B cell (primary cell): ENCODE results near the gene TRIM66. TPM values are rescaled to one million over a fixed set of nuclear protein-coding genes. Genes with fewer than 3 reads are reported as not detected.

Experiments
- ATAC-seq: fragments of 200-7000 bp; cut with Tn5 transposase; one replicate; pipeline ENCODE4 v1.10.0; 2021; ENCODE audit warnings: low read depth, mild to moderate bottlenecking, moderate number of reproducible peaks, moderate library complexity
- CTCF ChIA-PET: fragments of 350-600 bp; sonication (Branson Sonifier 250); formaldehyde crosslinking; loops from one replicate; lab custom pipeline; 2021; ENCODE audit warnings: antibody characterized with exemption, inconsistent platforms; lab: Charles Lee
- POLR2A ChIA-PET: fragments of 350-600 bp; sonication (Branson Sonifier 250); formaldehyde crosslinking; loops from one replicate; lab custom pipeline; 2021; ENCODE audit warnings: antibody characterized with exemption; lab: Charles Lee
- DNase-seq: peaks from one replicate; pipeline ENCODE4 v3.0.0; 2013
- H2AFZ ChIP-seq: 2 replicates; pipeline ENCODE4 v1.6.1; 2012; ENCODE audit warnings: mild to moderate bottlenecking, low read depth, low read length; ENCODE audit not compliant: insufficient read depth, poor library complexity, severe bottlenecking
- H3K27ac ChIP-seq, 2 donors: 1 replicate in 1 of 2; 2 replicates in 1 of 2; pipeline ENCODE4 v1.5.1; 2012 to 2013; ENCODE audit warnings: low read length in 2 of 2, mild to moderate bottlenecking in 2 of 2, moderate library complexity in 1 of 2
- H3K27me3 ChIP-seq, 4 experiments: fragments of 200-600 bp in 1 of 4; sonication (generic) in 1 of 4; replicated peaks in 1 of 4; 1 replicate in 2 of 4; 2 replicates in 2 of 4; pipeline versions ENCODE4 v1.6.1 to v1.7.0; 2013 to 2016; ENCODE audit warnings: low read length in 3 of 4, mild to moderate bottlenecking in 2 of 4, mixed read lengths in 1 of 4, moderate library complexity in 1 of 4; ENCODE audit not compliant: insufficient read depth in 4 of 4, control insufficient read depth in 3 of 4; ENCODE audit errors: control extremely low read depth in 1 of 4
- H3K36me3 ChIP-seq, 2 experiments: replicated peaks in 1 of 2; 1 replicate in 1 of 2; 2 replicates in 1 of 2; pipeline versions ENCODE4 v1.6.1 to v1.7.1; 2013; ENCODE audit warnings: low read length in 1 of 2; ENCODE audit not compliant: insufficient read depth in 2 of 2, control insufficient read depth in 1 of 2; ENCODE audit errors: control extremely low read depth in 1 of 2, extremely low read depth in 1 of 2
- H3K4me1 ChIP-seq, 2 donors: fragments of 200-600 bp in 1 of 2; sonication (generic) in 1 of 2; 1 replicate in 1 of 2; 2 replicates in 1 of 2; pipeline versions ENCODE4 v1.5.1 to v1.6.1; 2013 to 2017; ENCODE audit warnings: low read length in 2 of 2; ENCODE audit not compliant: control insufficient read depth in 2 of 2, insufficient read depth in 2 of 2
- H3K4me2 ChIP-seq: replicated peaks from 2 replicates; pipeline ENCODE3; 2012; ENCODE audit warnings: mild to moderate bottlenecking, low read depth, low read length; ENCODE audit not compliant: poor library complexity, severe bottlenecking
- H3K4me3 ChIP-seq, 5 experiments: fragments of 200-600 bp in 1 of 5; sonication (generic) in 1 of 5; 1 replicate in 3 of 5; 2 replicates in 2 of 5; pipeline versions ENCODE4 v1.5.1 to v1.7.0; 2011 to 2016; ENCODE audit warnings: low read length in 4 of 5, mild to moderate bottlenecking in 4 of 5, low read depth in 2 of 5, control low read depth in 1 of 5, moderate library complexity in 1 of 5; ENCODE audit not compliant: insufficient read depth in 1 of 5; ENCODE audit errors: control extremely low read depth in 1 of 5, extremely low read depth in 1 of 5
- H3K79me2 ChIP-seq: fragments of 200-600 bp; sonication (generic); one replicate; pipeline ENCODE4 v1.6.0; 2016; ENCODE audit warnings: low read length; ENCODE audit not compliant: control insufficient read depth, insufficient read depth
- H3K9ac ChIP-seq: fragments of 200-600 bp; sonication (generic); 2 replicates; pipeline ENCODE4 v1.6.1; 2017; ENCODE audit warnings: mild to moderate bottlenecking, low read length, moderate library complexity
- H3K9me3 ChIP-seq, 3 donors: one replicate each; pipeline versions ENCODE4 v1.6.1 to v1.7.1; 2013; ENCODE audit warnings: low read length in 2 of 3; ENCODE audit not compliant: control insufficient read depth in 2 of 3, insufficient read depth in 1 of 3; ENCODE audit errors: control extremely low read depth in 1 of 3
- H4K20me1 ChIP-seq: 2 replicates; pipeline ENCODE4 v1.6.0; 2012; ENCODE audit warnings: mild to moderate bottlenecking, low read length; ENCODE audit not compliant: insufficient read depth, control insufficient read depth, poor library complexity, severe bottlenecking
- H3K27ac Mint-ChIP-seq: one replicate; pipeline ENCODE4 v1.8.0; 2021; ENCODE audit warnings: mixed read lengths
- H3K27me3 Mint-ChIP-seq: one replicate; pipeline ENCODE4 v1.8.0; 2021; ENCODE audit warnings: mixed read lengths
- H3K4me1 Mint-ChIP-seq: one replicate; pipeline ENCODE4 v1.8.0; 2021; ENCODE audit warnings: mixed read lengths
- H3K4me3 Mint-ChIP-seq: one replicate; pipeline ENCODE4 v1.8.0; 2021; ENCODE audit warnings: mixed read lengths
- H3K9me3 Mint-ChIP-seq: one replicate; pipeline ENCODE4 v1.8.0; 2022; ENCODE audit warnings: mixed read lengths; ENCODE audit not compliant: insufficient read depth
- CTCF ChIP-seq: fragments of 200-600 bp; IDR thresholded peaks from one replicate; pipeline ENCODE4 v1.8.0; 2022; ENCODE audit warnings: antibody characterized with exemption, mild to moderate bottlenecking
- EZH2 ChIP-seq: IDR thresholded peaks from 2 replicates; pipeline ENCODE4 v1.6.1; 2012; ENCODE audit warnings: borderline replicate concordance, low read depth, mild to moderate bottlenecking, moderate library complexity, low read length; ENCODE audit not compliant: insufficient read depth, poor library complexity, severe bottlenecking
- WGBS: methylation state at CpG from one replicate; pipeline ENCODE4 v1.1.5; 2013; ENCODE audit warnings: missing lambda C conversion rate; ENCODE audit not compliant: insufficient coverage; 5-methylcytosine and 5-hydroxymethylcytosine counted together
- intact Hi-C: fragments of 100-400 bp; cut with micrococcal nuclease; formaldehyde crosslinking; loops from one replicate; pipeline ENCODE4 v1.10.0; 2022
- polyA plus RNA-seq: library from polyadenylated mRNA; depleted of rRNA; stranded (reverse); fragments of >200 nt; gene quantifications from 2 replicates; pipeline ENCODE4 v1.2.3, GENCODE V29; 2012
- total RNA-seq, 2 donors: library from RNA; stranded (reverse); fragments of 120-200 nt in 1 of 2; gene quantifications; 1 replicate in 1 of 2; 2 replicates in 1 of 2; pipeline versions ENCODE4 v1.2.3 to v1.2.4, GENCODE V29; 2013 to 2022

Gene TRIM66
- total and polyA plus RNA-seq, 2 donors (not counting 1 experiment from before 2014, with no cell fraction given), result 11.1 to 21.1 TPM

- no peaks in the 10 kb centered on the region for H3K79me2 ChIP-seq
- intact Hi-C loops, result no loop called here
These were observed 22.7 kb upstream of the TRIM66 start for GRCh38 chr11:8705146-8705545.

GRCh38 chr11:8704136-8704535 lies 21.7 kb upstream of the TRIM66 start:
- no peaks in the 10 kb centered on the region for H3K36me3 ChIP-seq
- intact Hi-C loops, result no loop called here
- no peak overlapping the region for H3K4me2 ChIP-seq
- no peak for ATAC-seq
- H3K27me3 ChIP-seq, result no peaks in the 10 kb centered on the region
- Mint-ChIP-seq H3K4me1 (peaks cover 12% of the 10 kb centered on the region), H3K27me3 (no peaks in the 10 kb centered on the region), H3K27ac (no peak overlapping the region), H3K9me3 (no peaks in the 10 kb centered on the region), H3K4me3 (no peak overlapping the region)
- WGBS, result no CpG with 5 or more reads among the region's 2 CpGs
- no peak for DNase-seq
- no peak overlapping the region for H3K27ac ChIP-seq
- CTCF ChIA-PET, result no interaction called here
- no peak overlapping the region for H3K4me3 ChIP-seq
- TF ChIP-seq EZH2 (no peak), CTCF (no peak)
- no peaks in the 10 kb centered on the region for H4K20me1 ChIP-seq
- no peak overlapping the region for H2AFZ ChIP-seq
- H3K79me2 ChIP-seq, result no peaks in the 10 kb centered on the region
- H3K9ac ChIP-seq, result no peak overlapping the region
- H3K4me1 ChIP-seq, result peaks cover 0 to 7% of the 10 kb centered on the region in 2 donors
- POLR2A ChIA-PET, result no interaction called here
- no peaks in the 10 kb centered on the region for H3K9me3 ChIP-seq

More at GRCh38 chr11:8705146-8705545, 22.7 kb upstream of the TRIM66 start:
- no peak for TF ChIP-seq CTCF
- TF ChIP-seq EZH2, result no peak
- no peaks in the 10 kb centered on the region for H3K9me3 Mint-ChIP-seq
- DNase-seq, result no peak
- Histone ChIP-seq H2AFZ (no peak overlapping the region), H3K27ac (no peak overlapping the region), H3K36me3 (no peaks in the 10 kb centered on the region), H3K4me1 (peaks cover 0 to under 1% of the 10 kb centered on the region in 2 donors), H3K4me3 (no peak overlapping the region), H3K9me3 (no peaks in the 10 kb centered on the region), H4K20me1 (no peaks in the 10 kb centered on the region), H3K4me2 (no peak overlapping the region), H3K9ac (no peak overlapping the region), H3K27me3 (no peaks in the 10 kb centered on the region)
- H3K4me1 Mint-ChIP-seq, result peaks cover 4% of the 10 kb centered on the region
- 21% methylated on average over 5 of the region's 5 CpGs for WGBS
- ChIA-PET POLR2A (no interaction called here), CTCF (no interaction called here)
- no peaks in the 10 kb centered on the region for H3K27me3 Mint-ChIP-seq
- no peak for ATAC-seq
- H3K27ac Mint-ChIP-seq, result no peak overlapping the region
- no peak overlapping the region for H3K4me3 Mint-ChIP-seq
